Stomach (tissue), 9 donors: ENCODE results near the gene CDK11A. TPM values are rescaled to one million over a fixed set of nuclear protein-coding genes. Genes with fewer than 3 reads are reported as not detected.

ENCODE experiments used
- DNase-seq, 2 donors: peaks; one replicate each; pipeline versions ENCODE4 v3.0.0 to v3.0.0-alpha.2; 2013 to 2019
- H3K27ac ChIP-seq, 5 donors: fragments of 200-600 bp in 4 of 5; sonication (generic) in 4 of 5; one replicate each; pipeline ENCODE4 v1.5.1; 2013 to 2019; ENCODE audit warnings: mild to moderate bottlenecking in 1 of 5, moderate library complexity in 1 of 5
- H3K27me3 ChIP-seq, 3 donors: fragments of 200-600 bp; sonication (generic); one replicate each; pipeline ENCODE4 v1.5.1; 2017 to 2019; ENCODE audit warnings: mixed run types in 1 of 3
- H3K36me3 ChIP-seq, 4 donors: fragments of 200-600 bp; sonication (generic); 1 replicate in 3 of 4; 2 replicates in 1 of 4; pipeline ENCODE4 v1.5.1; 2016 to 2019
- H3K4me1 ChIP-seq, 4 donors: fragments of 200-600 bp; sonication (generic); one replicate each; pipeline ENCODE4 v1.5.1; 2016 to 2019
- H3K4me3 ChIP-seq, 4 donors: fragments of 200-600 bp; sonication (generic) in 3 of 4; one replicate each; pipeline ENCODE4 v1.5.1; 2016 to 2019; ENCODE audit warnings: mild to moderate bottlenecking in 1 of 4
- H3K9me3 ChIP-seq, 4 donors: fragments of 200-600 bp; sonication (generic); one replicate each; pipeline ENCODE4 v1.5.1; 2016 to 2019
- CTCF ChIP-seq, 7 experiments: fragments of 450-650 bp in 4 of 7; fragments of 200-600 bp in 3 of 7; sonication (generic) in 3 of 7; IDR thresholded peaks; one replicate each; pipeline ENCODE4 v1.5.1; 2016 to 2019; ENCODE audit warnings: antibody characterized with exemption in 7 of 7, control low read depth in 2 of 7, mild to moderate bottlenecking in 1 of 7
- EP300 ChIP-seq: sonication (generic); formaldehyde crosslinking; IDR thresholded peaks from one replicate; pipeline ENCODE4 v1.6.1; 2017; ENCODE audit warnings: antibody characterized with exemption
- POLR2A ChIP-seq, 4 donors: fragments of 450-650 bp; IDR thresholded peaks; one replicate each; pipeline ENCODE4 v1.6.1; 2016; ENCODE audit warnings: antibody characterized with exemption in 4 of 4, control low read depth in 2 of 4, mild to moderate bottlenecking in 1 of 4, moderate library complexity in 1 of 4
- POLR2AphosphoS5 ChIP-seq, 3 donors: sonication (generic); formaldehyde crosslinking; IDR thresholded peaks; one replicate each; pipeline ENCODE4 v1.6.1; 2016; ENCODE audit warnings: antibody characterized with exemption in 3 of 3
- WGBS, 5 donors: extraction: QIAGEN DNeasy Blood & Tissue Kit in 3 of 5; methylation state at CpG; one replicate each; pipeline versions ENCODE4 v1.1.5 to v1.1.7; 2013 to 2018; 5-methylcytosine and 5-hydroxymethylcytosine counted together
- intact Hi-C: fragments of 100-400 bp; cut with DNase I; formaldehyde crosslinking; loops from one replicate; pipeline ENCODE4 v1.15.1; 2023; ENCODE audit warnings: low total_unique reads
- polyA plus RNA-seq, 3 donors: library from polyadenylated mRNA; stranded (reverse); fragments of 200-250 nt; gene quantifications; one replicate each; pipeline ENCODE4 v1.2.3, GENCODE V29; 2013
- total RNA-seq, 5 donors: library from RNA; depleted of rRNA; stranded (reverse); fragments of >200 nt; gene quantifications; one replicate each; pipeline versions ENCODE4 v1.1.0 to v1.2.3, GENCODE V29; 2014 to 2016
- donor health status: healthy with polysubstance abuse.
- donor health status: Bipolar disorder and iron deficiency.
- donor health status: healthy.

Gene CDK11A
- total and polyA plus RNA-seq, 8 donors = 27.3 to 233 (median 57.4) TPM

- 89 to 92% (median 90%) methylated on average over 42 to 43 of the region's 43 CpGs for WGBS, 5 donors
- TF ChIP-seq CTCF (IDR thresholded peaks at IDR 0.05) (no peak), EP300 (no peak), POLR2A (IDR thresholded peaks at IDR 0.05) (no peak), POLR2AphosphoS5 (IDR thresholded peaks at IDR 0.05) (no peak)
- no peaks in the 10 kb centered on the region for H3K4me1 ChIP-seq
- H3K4me3 ChIP-seq = no peak overlapping the region
- no peak overlapping the region for H3K27ac ChIP-seq
- no peaks in the 10 kb centered on the region for H3K27me3 ChIP-seq
- H3K36me3 ChIP-seq = peaks cover 41 to 97% (median 83%) of the 10 kb centered on the region in 4 donors
- intact Hi-C loops = no loop called here
- DNase-seq = peak in 1 of 2 donors; percentile 4
- H3K9me3 ChIP-seq = no peaks in the 10 kb centered on the region
Measured at GRCh38 chr1:1669468-1670440, 54.4 kb downstream of the CDK11A start.

- H3K9me3 ChIP-seq = no peaks in the 10 kb centered on the region
- no peaks in the 10 kb centered on the region for H3K27me3 ChIP-seq
- 93 to 97% (median 94%) methylated on average over 12 to 15 of the region's 15 CpGs for whole genome bisulfite sequencing, 5 donors
- peak in 1 of 2 donors; percentile 19 for DNase-seq
- intact Hi-C loops = no loop called here
- H3K27ac ChIP-seq = no peak overlapping the region
- peaks cover 0 to 9% (median 0%) of the 10 kb centered on the region in 4 donors for H3K4me1 ChIP-seq
- peaks cover 30 to 82% (median 74%) of the 10 kb centered on the region in 4 donors for H3K36me3 ChIP-seq
- TF ChIP-seq CTCF (IDR thresholded peaks at IDR 0.05) = no peak
- no peak for TF ChIP-seq POLR2A (IDR thresholded peaks at IDR 0.05)
- TF ChIP-seq POLR2AphosphoS5 (IDR thresholded peaks at IDR 0.05) = no peak
- TF ChIP-seq EP300 = no peak
- no peak overlapping the region for H3K4me3 ChIP-seq
Measured at GRCh38 chr1:1666526-1666925, 57.6 kb downstream of the CDK11A start.

GRCh38 chr1:1665815-1666251 lies 58.3 kb downstream of the CDK11A start:
- peak in 1 of 2 donors; percentile 26 for DNase-seq

More at GRCh38 chr1:1665815-1666251, 58.3 kb downstream of the CDK11A start:
- intact Hi-C loops = no loop called here
- WGBS, 5 donors = 82 to 88% (median 84%) methylated on average over 20 to 25 of the region's 25 CpGs
- no peak for TF ChIP-seq POLR2A (IDR thresholded peaks at IDR 0.05)
- no peak for TF ChIP-seq POLR2AphosphoS5 (IDR thresholded peaks at IDR 0.05)
- TF ChIP-seq CTCF (IDR thresholded peaks at IDR 0.05) = peak in 4 of 7 experiments; percentile 11 to 33 (median 26)
- no peak for TF ChIP-seq EP300
- Histone ChIP-seq H3K27ac (no peak overlapping the region), H3K36me3 (peaks cover 24 to 75% (median 67%) of the 10 kb centered on the region in 4 donors), H3K27me3 (no peaks in the 10 kb centered on the region), H3K9me3 (no peaks in the 10 kb centered on the region), H3K4me3 (no peak overlapping the region), H3K4me1 (peaks cover 0 to 9% (median 0%) of the 10 kb centered on the region in 4 donors)
